Stimulated activated CD4-positive, alpha-beta T cell treated with anti-CD3 and anti-CD28 coated beads, Interleukin-12 subunit alpha, Interleukin-12 subunit beta, amount 100 ng/mL, for 4 hours (primary cell): ENCODE data around the gene GNA12.
"Not testable (repeated sequence)": the region's sequence is repeated elsewhere in the genome, so short reads cannot be mapped to it uniquely, and the experiment has no call there.

ENCODE experiments used
- DNase-seq: peaks from one replicate; pipeline ENCODE4 v3.0.0-alpha.2; 2020

Gene GNA12

DNA sequence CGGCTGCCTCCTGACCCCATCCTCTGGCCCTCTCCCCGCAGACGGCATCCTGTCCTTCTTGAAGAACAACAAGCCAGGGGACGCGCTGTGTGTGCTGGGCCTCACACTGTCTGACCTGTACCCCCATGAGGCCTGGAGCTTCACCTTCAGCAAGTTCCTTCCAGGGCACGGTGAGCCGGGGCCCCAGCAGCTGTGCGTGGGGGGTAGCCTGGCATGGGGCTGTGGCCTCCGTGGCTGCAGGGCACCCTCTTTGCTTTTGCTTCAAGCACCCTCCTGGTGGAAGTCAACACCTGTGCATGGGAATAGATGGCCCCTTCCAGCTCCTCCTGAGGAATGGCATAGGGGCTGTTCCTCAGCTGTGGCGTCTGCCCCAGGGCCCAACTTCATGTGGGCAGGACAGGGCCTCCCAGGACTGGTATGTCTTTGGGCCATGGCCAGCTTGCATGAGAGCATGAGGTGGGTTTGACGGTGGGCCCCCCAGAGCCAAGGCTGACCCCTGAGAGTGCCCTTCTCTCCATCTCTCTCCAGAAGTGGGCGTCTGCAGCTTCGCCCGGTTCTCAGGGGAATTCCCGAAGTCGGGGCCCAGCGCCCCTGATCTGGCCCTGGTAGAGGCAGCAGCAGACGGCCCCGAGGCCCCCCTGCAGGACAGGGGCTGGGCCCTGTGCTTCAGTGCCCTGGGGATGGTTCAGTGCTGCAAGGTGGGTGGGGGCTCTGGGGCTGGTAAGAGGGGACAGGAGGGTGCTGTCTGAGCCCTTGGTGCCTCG lies 135.4 kb downstream of the GNA12 start:
- DNase-seq = no peak

DNA sequence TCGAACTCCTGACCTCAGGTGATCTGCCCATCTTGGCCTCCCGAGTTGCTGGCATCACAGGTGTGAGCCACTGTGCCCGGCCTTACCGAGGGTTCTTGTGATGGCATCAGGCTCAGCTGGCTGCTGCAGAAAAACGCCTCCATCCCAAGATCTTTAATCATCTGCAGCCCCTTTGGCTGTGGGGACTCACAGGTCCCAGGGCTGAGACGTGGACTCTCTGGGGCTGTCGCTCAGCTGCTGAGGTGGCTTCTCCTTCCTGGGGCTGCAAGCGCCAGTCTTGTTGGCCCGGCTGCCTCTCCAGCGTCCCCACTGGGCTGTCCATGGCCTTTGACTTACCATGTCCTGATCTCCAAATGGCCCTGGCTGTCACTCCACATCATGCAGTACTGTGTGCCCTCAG lies 136.1 kb downstream of the GNA12 start:
- no peak for DNase-seq

DNA sequence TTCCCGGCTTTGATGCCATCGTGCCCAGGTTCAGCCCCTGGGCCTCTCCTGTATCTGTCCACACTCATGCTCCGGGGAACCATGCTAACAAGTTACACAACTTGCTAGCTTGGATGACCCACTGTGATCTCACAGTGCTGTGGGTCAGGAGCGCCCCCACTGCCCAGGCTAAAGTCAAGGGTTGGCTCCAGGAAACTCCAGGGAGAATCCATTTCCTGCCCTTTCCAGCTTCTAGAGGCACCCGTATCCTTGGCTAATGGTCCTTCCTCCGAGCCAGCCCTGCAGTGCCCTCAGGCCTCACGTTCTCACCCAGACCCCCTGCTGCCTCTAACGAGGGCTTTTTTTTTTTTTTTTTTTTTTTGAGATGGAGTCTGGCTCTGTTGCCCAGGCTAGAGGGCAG lies 136.6 kb downstream of the GNA12 start:
- DNase-seq = no peak

DNA sequence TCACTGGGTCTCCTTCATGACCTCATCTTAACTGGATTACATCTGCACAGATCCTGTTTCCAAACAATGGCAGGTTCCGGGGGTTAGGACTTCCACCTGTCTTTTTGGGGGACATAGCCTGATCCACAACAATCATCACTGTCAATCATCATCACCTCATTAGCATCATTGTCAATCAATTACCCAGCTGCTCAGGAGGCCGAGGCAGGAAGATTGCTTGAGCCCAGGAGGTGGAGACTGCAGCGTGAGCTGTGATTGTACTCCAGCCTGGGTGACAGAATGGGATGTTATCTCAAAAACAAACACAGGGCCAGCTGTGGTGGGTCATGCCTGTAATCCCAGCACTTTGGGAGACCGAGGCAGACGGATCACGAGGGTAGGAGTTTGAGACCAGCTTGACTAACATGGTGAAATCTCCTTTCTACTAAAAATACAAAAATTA lies 137.4 kb downstream of the GNA12 start:
- no peak for DNase-seq

DNA sequence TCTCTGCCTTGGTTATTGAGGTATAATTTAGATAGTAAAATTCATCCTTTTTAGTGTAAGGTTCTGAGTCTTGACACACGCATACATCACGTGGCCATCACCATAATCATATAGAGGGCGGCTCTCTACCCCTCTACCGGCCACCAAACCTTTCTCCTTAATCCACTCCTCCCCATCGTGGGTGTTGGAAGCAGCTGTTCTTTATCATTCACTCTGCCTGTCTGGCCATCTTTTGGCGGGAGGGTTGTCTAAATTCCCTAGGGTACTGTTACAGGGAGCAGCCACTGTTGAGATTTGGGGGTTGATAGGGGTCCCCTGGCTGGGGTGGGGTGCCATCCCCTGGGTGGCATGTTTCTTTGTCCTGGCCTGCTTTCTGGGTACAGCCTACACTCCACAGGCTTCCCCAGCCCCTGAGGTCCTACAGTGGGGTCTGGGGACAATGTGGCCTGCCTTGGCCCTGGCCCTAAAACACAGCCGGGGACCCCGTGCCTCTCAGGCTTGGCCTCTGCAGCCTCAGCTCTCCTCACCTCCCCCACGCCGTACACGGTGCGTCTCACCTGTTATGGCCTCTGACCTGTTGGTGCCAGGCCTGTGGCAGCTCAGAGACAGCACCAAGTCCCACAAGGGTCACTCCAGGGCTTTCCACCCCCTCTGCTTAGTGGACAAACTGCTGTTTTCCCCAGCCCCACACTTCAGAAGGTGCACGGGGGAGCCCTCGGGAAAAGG lies 138.6 kb downstream of the GNA12 start:
- DNase-seq = no peak

DNA sequence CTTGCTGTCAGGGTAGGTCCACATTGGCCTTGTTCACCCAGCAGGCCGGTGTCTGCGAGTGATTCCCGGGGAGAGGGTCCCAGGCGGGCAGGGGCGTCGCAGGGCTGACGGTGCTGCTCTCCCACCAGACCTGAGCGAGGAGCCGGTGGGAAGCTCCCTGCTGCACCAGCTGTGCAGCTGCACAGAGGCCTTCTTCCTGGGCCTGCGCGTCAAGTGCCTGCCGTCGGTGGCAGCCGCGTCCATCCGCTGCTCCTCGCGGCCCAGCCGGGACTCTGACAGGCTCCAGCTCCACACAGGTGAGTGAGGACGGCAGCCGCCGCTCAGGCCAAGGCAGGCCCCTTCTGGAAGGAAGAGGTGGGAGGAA lies 141.5 kb downstream of the GNA12 start:
- DNase-seq = no peak

DNA sequence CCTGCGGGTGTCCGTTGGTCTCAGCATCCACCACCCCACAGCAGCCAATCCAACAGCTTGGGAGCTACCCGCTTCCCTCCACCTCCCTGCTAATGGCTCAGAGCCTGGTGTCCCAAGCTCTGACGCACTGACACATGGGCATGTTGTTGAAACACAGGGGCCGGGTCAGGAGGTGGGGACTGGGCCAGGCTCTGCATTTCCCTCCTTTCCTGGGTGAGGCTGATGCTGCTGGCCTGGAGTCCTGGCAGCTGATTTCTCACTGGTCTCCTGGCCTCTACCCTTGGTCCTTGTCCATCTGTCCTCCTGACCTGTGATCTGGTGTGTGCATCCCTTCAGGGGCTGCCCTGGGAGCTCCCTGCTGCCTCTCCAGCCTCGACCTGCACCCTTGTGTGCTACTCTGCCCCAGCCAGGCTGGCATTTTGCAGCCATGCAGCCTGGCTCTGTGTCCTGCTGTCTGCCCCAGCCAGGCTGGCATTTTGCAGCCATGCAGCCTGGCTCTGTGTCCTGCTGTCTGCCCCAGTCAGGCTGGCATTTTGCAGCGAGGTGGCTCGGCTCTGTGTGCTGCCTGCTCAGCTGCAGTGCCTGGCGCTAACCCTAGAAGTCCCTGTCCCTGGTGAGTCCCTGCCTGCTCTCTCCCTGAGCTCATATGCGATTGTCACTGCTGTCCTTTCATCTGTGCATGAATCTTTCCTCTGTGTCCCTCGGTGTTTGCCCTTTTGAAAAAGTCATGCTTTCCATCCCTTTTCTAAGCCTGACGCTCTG lies 142.1 kb downstream of the GNA12 start:
- no peak for DNase-seq

DNA sequence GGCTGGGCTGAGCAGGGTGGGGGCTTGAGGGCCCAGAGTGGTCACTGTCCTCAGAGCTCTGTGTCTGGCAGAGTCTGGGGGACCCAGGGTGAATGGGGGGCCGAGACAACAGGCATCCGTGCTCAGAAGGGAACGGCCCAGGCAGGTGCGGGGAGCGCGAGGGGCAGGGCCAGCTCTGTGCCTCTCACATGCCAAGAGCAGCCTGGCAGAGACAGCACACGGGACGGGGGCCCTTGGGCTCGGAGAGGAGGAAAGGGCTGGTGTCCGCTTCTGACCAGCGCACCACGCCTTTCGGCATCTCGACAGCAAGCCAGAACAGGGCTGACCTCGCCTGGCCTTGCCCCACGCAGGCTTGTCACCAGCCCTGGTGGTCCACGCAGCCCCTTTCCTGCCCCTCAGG lies 142.7 kb downstream of the GNA12 start:
- DNase-seq = no peak

DNA sequence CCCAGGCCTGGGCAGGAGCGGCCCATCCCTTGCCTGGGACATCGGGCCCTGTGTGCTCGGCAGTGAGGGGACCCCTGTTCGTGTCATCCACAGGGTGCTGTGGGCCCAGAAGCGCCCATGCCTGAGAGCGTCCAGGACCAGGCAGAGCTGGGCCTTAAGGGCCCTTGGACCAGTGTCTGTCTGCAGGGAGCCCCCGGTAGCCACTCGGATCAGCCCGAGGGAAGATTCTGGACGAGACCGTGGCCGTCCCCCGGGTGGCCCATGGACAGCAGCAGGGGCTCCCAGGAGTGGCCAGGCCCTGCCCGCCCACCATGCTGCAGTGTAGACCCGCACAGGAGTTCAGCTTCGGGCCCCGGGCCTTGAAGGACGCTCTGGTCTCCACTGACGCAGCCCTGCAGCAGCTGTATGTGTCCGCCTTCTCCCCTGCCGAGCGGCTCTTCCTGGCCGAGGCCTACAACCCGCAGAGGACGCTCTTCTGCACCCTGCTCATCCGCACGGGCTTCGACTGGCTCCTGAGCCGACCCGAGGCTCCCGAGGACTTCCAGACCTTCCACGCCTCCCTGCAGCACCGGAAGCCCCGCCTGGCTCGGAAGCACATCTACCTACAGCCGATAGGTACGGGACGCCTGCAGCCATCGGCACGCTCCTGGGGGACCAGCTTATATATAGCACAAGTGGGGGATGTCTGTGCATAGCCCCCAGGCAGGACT lies 143.8 kb downstream of the GNA12 start:
- no peak for DNase-seq

DNA sequence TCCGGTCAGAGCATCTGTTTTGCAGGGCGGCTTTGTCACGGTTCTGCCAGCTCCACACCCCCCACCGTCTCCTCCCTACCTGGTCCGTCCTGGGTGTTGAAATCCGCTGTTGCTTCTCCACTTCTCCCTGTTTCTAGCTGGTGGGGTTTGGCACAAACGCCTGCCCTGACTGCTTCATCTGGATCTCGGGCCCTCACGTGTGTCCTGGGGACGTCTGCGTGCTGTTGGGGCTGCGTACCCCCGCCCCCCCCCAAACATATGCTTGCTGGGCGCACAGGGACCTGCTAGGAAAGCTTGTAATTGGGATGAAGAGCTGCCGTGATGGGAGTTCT lies 144.9 kb downstream of the GNA12 start:
- no peak for DNase-seq

DNA sequence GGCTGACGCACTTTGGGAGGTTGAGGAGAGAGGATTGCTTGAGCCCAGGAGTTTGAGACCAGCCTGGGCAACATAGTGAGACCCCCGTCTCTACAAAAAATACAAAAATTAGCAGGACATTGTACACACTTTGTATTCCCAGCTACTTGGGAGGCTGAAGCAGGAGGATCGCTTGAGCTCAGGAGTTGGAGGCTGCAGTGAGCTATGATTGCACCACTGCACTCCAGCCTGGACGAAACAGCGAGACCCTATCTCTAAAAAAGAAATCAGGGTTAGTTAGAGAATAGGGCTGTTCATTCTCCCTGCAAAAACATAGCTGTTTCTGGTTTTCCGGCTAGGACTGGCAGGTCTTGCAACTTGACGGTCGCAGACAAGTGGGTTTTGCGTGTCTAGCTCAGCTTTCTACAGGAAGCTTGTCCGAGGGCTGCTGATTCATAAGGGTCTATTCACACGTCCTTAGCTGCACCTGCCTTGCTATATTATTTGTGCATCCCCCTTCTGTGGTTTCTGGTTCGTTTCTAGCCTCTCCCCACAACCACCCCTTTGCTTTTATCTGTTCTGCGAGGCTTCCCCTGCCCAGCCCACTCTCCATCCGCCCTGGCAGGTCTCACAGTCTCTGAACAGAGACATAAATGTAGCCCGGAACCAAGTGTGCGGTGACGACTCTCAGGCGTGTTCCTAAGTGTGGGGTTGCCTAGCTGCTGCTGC lies 145.4 kb downstream of the GNA12 start:
- DNase-seq = peak; percentile 38

DNA sequence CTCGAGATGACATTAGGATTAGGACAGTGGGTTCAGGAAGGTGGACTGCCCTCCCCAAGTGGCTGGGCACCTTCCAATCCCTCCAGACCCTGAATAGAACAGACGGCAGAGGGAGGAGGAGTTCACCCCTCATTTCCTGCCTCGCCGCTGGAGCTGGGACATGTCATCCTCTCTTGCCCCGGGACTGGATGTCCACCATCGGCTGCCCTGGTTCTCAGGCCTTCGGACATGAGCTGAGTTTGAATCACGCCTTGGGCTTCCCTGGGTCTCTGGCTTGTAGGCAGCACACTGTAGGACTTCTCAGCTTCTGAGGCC lies 150.0 kb downstream of the GNA12 start:
- DNase-seq = not testable (repeated sequence)

DNA sequence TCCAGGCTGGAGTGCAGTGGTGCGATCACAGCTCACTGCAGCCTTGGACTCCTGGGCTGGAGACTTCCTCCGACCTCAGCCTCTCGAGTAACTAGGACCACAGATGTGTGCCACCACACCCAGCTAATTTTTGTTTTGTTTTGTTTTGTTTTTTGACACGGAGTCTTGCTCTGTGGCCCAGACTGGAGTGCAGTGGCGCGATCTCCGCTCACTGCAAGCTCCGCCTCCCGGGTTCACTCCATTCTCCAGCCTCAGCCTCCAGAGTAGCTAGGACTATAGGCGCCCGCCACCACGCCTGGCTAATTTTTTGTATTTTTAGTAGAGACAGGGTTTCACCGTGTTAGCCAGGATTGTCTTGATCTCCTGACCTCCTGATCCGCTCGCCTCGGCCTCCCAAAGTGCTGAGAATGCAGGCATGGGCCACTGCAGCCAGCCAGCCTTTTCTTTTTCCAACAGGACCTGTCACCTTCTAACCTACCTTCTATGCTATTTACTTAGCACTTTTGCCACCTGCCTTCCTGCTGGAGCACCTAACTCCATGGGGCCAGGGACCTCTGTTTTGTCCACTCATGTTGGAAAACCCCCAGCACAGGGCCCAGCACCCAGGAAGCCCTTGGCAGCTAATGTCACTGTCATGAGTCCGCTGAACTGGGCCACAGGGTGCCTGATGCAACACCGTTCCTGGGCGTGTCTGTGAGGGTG lies 150.5 kb downstream of the GNA12 start:
- DNase-seq = not testable (repeated sequence)

DNA sequence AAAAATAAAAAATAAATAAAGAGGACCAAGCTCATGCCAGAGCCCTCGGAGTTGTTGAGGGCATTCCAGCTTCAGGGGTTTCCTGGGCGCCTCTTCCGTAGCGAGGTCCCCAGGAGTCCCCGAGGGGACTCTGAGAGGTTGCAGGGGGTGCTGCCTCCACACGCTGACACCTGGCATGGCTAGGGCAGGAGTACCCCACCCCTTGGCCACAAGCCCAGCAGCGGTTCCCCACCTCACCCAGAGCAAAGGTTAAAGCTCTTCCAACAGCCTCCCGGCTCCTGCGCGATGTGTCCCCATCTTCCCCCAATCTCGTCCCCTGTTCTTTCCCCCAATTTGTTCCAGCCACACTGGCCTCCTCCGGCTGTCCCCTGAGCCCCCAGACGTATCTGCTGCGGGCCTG lies 151.6 kb downstream of the GNA12 start:
- DNase-seq = no peak

DNA sequence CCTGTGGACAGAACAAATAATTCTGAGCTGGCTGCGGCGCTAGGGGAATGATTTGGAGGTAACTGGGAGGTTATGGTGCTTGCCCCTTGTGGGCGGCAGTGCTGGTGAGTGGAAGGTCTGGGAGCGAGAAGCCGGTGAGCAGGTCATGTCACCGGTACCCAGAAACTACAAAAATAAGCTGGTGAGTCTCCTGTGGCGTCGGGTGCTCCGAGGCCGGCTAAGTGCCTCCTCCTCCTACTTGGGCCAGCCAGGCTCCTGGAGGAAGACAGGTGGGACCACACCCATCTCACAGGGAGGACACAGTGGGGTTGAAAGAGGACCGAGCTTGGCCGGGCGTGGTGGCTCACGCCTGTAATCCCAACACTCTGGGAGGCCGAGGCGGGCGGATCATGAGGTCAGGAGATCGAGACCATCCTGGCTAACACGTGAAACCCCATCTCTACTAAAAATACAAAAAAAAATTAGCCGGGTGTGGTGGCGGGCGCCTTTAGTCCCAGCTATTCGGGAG lies 152.1 kb downstream of the GNA12 start:
- not testable (repeated sequence) for DNase-seq

DNA sequence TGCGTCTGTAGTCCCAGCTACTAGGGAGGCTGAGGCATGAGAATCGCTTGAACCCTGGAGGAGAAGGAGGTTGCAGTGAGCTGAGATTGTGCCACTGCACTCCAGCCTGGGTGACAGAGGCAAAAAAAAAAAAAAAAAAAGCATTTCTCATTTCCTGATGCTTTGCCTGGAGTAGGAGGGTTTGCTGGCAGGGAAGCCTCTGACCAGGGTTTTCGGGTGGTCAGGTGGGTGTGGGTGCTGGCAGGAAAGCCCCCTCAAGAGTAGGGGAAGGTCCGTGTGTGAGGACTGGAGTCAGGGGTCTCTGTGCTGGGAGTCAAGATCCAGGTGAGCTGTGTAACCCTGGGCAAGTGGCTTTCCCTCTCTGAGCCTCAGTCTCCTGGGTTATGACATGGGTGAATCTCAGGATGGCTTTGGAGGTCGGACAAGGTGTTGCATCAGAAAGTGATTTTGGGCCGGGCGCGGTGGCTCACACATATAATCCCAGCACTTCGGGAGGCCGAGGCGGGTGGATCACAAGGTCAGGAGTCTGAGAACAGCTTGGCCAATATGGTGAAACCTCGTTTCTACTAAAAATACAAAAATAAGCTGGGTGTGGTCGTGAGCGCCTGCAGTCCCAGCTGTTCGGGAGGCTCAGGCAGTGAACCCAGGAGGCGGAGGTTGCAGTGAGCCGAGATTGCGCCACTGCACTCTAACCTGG lies 152.9 kb downstream of the GNA12 start:
- no peak for DNase-seq

DNA sequence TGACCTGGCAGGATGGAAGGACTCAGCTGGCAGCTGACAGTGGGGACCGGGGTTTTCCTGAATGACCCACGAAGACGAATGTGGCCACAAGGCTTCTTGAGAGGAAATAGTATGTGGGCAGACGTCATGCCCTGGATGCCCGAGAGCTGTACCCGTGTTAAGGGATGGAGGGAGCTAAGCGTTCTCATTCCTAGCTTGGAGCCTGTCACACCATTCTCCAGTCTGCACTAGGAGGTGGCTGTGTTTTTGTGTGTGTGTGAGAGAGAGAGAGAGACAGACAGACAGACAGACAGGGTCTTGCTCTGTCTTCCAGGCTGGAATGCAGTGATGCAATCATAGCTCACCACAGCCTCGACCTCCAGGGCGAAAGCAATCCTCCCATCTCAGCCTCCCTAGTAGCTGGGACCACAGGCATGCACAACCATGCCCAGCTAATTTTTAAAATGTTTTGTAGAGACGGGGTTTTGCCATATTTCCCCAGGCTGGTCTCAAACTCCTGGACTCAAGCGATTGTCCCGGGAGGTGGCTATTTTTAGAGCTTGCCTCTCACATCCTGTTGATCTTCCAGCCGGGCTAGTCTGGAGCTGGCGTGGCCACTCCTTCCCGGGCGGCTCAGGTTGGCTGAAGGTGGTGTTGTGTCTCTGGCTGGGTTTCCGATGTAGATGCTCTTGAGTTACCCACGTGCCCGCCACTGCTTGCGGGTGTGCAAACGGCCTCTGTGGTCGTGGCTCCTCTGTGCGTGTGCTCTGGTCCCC lies 154.0 kb downstream of the GNA12 start:
- no peak for DNase-seq

DNA sequence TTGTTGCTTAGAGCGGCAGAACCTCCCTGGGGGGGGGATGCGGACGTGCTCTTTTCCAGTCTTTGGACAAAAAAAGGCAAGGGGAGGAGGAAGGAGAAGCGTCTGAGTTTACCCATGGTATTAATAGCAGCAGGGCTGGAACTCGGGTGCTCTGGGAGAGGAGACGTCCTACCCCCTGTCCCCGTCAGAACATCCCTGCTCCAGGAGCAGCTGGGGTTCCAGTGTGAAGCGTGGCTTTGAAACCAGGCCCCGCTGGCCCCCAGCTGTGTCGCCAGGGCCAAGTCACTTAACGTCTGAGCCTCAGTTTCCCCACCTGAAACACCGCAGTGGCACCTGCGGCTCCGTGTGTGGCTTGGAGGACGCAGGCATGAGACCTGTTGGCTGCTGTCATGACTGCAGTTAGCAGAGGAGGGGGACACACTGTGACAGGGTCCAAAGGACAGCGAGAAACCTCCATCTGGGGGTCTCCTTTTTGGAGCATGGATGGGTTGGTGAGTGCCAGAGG lies 154.7 kb downstream of the GNA12 start:
- DNase-seq = no peak

DNA sequence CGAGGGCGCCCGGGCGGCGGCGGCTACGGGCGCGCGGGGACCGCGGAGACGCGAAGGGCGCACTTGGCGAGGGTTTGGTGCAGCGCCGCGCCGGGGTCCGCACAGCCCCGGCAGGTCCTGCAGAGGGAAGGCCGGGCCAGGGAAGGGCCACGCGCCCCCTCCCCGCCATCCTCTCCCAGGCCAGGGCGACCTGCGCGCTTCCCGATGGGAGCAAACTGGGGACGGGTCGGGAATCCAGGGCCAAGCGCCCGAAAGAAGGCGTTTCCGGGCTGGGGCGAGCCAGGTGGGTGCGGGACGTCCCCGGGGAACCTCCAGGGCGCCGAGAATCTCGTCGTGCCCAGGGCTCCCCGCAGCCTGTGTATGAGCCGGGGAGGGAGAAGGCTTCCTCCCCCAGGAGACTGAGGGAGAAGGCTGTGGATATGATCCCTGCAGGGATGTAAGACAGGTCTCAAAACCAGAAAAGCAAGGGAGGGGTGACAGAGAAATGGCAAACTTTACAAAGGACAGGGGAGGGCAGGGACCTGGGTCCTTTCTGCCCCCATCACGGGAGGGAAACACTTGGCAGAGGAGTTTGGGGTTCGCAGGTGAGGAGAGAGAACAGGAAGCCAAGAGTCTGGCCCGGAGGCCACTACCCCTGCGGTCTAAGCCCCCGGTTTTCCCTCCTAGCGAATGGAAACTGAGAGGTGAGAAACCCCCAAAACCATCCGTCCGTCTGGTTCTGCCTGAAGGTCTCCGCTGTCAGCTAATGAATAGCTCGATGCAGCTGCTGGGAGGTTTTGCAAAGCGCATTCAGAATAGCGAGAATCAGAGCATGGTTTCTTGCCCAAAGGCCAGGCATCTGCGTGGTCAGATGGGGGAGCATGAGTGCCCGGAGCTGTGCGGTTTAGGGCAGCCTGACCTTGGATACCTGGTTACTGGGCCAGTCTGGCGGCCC lies 155.4 kb downstream of the GNA12 start:
- no peak for DNase-seq
